Esophagus (tissue), 2 donors: ENCODE data around the gene PLA2G3. TPM values are rescaled to one million over a fixed set of nuclear protein-coding genes. Genes with fewer than 3 reads are reported as not detected.

Experiments used
- H3K27ac ChIP-seq, 2 donors: one replicate each; pipeline ENCODE4 v1.5.1; 2013; ENCODE audit warnings: low read depth in 2 of 2, mild to moderate bottlenecking in 2 of 2, inconsistent platforms in 1 of 2, low read length in 1 of 2, moderate library complexity in 1 of 2
- H3K27me3 ChIP-seq, 2 donors: one replicate each; pipeline ENCODE4 v1.6.1; 2013; ENCODE audit warnings: low read length in 2 of 2, control low read depth in 1 of 2, mild to moderate bottlenecking in 1 of 2; ENCODE audit not compliant: insufficient read depth in 2 of 2, control insufficient read depth in 1 of 2
- H3K36me3 ChIP-seq, 2 donors: one replicate each; pipeline ENCODE4 v1.6.1; 2013; ENCODE audit warnings: low read length in 1 of 2; ENCODE audit not compliant: control insufficient read depth in 2 of 2, insufficient read depth in 2 of 2
- H3K4me1 ChIP-seq, 2 donors: one replicate each; pipeline ENCODE4 v1.6.1; 2013; ENCODE audit warnings: low read length in 1 of 2; ENCODE audit not compliant: control insufficient read depth in 2 of 2, insufficient read depth in 2 of 2
- H3K4me3 ChIP-seq, 2 donors: one replicate each; pipeline ENCODE4 v1.5.1; 2013; ENCODE audit warnings: low read length in 2 of 2, mild to moderate bottlenecking in 2 of 2, low read depth in 1 of 2, moderate library complexity in 1 of 2
- H3K9me3 ChIP-seq, 2 donors: one replicate each; pipeline ENCODE4 v1.6.1; 2013; ENCODE audit warnings: mild to moderate bottlenecking in 2 of 2, low read depth in 1 of 2, low read length in 1 of 2, moderate library complexity in 1 of 2; ENCODE audit not compliant: control insufficient read depth in 2 of 2, insufficient read depth in 1 of 2
- WGBS, 2 donors: extraction: QIAGEN DNeasy Blood & Tissue Kit; methylation state at CpG; one replicate each; pipeline ENCODE4 v1.1.7; 2013; 5-methylcytosine and 5-hydroxymethylcytosine counted together
- polyA plus RNA-seq, 2 donors: library from polyadenylated mRNA; stranded (reverse); fragments of 200-250 nt; gene quantifications; one replicate each; pipeline ENCODE4 v1.2.3, GENCODE V29; 2013
- donor health status: healthy with polysubstance abuse.
- donor health status: Bipolar disorder and iron deficiency.

Gene PLA2G3
- polyA plus RNA-seq, 2 donors, result 5.3 to 13.1 TPM

DNA sequence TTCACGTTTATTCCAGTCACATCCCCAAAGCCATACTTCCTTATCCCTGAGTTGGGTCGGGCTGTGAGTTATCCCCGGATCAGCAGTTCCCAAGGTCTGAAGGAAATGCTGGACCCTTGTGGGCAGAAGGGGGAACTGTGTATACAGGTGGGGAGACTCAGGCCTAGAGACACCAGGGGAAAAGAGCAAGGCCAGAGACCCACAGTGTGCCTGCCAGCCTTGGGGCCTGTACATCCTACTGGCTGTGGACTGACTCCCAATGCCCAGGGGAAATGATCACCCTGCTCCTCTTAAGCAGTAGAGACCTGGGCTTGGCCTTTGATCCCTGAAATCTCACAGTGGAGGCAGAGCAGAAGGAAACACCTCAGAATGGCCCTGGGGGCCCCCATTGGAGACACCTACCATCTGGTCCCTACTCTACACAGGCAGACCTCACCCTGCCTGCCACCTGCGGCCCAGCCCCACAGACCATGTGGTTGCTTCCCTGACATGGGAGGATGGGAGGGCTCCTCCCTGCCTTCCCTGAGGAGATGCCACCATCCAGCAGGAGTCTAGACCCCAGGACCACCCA, 34.2 kb downstream of the PLA2G3 start:
- peaks cover 0 to 8% of the 10 kb centered on the region in 2 donors for H3K4me1 ChIP-seq
- H3K4me3 ChIP-seq, result peak overlapping the region; percentile 28 to 61
- no peaks in the 10 kb centered on the region for H3K9me3 ChIP-seq
- H3K27me3 ChIP-seq, result no peaks in the 10 kb centered on the region
- peak overlapping the region; percentile 84 to 87 for H3K27ac ChIP-seq
- peaks cover 0 to 6% of the 10 kb centered on the region in 2 donors for H3K36me3 ChIP-seq
- WGBS, 2 donors, result 47 to 55% methylated on average over 4 of the region's 4 CpGs

- H3K9me3 ChIP-seq, result no peaks in the 10 kb centered on the region
- H3K27ac ChIP-seq, result peak overlapping the region; percentile 84 to 87
- no peaks in the 10 kb centered on the region for H3K27me3 ChIP-seq
- WGBS, 2 donors, result 73 to 75% methylated on average over 11 of the region's 11 CpGs
- peaks cover 0 to 8% of the 10 kb centered on the region in 2 donors for H3K4me1 ChIP-seq
- peaks cover 0 to 6% of the 10 kb centered on the region in 2 donors for H3K36me3 ChIP-seq
- H3K4me3 ChIP-seq, result peak overlapping the region; percentile 7 to 28
Observed at GRCh38 chr22:31105282-31105929, 34.9 kb downstream of the PLA2G3 start.

DNA sequence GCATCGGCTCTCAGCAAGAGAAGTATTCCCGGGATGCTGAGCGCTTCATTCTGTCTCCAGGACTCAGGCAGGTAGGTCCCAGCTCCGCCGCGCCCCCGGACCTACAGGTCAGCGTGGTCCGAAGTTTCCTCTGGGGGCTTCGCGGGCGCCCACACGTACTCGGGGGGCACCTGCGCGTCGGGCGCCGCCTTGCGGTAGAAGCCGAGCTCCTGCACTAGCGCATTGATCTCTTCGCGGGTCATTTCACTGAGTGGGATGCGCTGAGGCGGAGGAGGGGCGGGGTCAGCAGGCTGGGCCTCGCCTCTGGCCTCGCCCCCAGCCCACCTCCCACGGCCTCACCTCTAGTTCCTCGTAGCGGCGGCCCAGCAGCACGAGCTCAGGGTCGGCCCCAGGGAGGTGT, 35.4 kb downstream of the PLA2G3 start:
- Histone ChIP-seq H3K4me1 (peaks cover 0 to 8% of the 10 kb centered on the region in 2 donors), H3K27me3 (no peaks in the 10 kb centered on the region), H3K27ac (peak overlapping the region; percentile 48 to 79), H3K4me3 (no peak overlapping the region), H3K36me3 (peaks cover 0 to 6% of the 10 kb centered on the region in 2 donors), H3K9me3 (no peaks in the 10 kb centered on the region)
- 58% methylated on average over 35 of the region's 35 CpGs for WGBS, 2 donors

DNA sequence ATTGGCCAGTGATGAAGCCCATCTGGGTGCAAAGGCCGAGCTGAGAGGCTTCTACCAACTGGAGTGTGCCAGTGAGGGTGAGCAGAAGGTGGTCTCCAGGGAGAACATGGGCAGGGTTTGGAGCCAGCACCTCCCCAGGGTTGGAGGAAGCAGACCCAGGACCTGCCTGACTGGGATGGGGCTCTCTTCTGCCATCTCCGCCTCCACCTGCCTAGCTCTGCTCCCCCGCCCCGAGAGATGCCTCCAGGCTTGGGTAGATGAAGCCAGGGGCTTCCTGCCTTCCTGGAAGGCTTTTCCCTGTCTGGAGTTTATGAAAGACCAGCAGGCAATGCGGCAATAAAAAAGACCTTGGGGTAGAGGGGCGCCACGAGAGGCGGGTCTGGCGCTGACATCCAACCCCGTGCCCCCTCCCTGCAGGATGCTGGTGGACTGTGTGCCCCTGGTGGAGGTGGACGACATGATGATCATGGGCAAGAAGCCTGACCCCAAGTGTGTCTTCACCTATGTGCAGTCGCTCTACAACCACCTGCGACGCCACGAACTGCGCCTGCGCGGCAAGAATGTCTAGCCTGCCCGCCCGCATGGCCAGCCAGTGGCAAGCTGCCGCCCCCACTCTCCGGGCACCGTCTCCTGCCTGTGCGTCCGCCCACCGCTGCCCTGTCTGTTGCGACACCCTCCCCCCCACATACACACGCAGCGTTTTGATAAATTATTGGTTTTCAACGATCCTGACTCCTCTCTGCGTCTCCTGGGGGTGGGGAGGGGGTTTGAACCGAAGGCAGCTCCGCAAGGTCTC, 36.2 kb downstream of the PLA2G3 start:
- Histone ChIP-seq H3K27ac (peak overlapping the region; percentile 72 to 79), H3K9me3 (no peaks in the 10 kb centered on the region), H3K27me3 (no peaks in the 10 kb centered on the region), H3K36me3 (peaks cover 0 to 11% of the 10 kb centered on the region in 2 donors), H3K4me1 (peaks cover 0 to 8% of the 10 kb centered on the region in 2 donors), H3K4me3 (no peak overlapping the region)
- 66 to 72% methylated on average over 33 of the region's 33 CpGs for WGBS, 2 donors

DNA sequence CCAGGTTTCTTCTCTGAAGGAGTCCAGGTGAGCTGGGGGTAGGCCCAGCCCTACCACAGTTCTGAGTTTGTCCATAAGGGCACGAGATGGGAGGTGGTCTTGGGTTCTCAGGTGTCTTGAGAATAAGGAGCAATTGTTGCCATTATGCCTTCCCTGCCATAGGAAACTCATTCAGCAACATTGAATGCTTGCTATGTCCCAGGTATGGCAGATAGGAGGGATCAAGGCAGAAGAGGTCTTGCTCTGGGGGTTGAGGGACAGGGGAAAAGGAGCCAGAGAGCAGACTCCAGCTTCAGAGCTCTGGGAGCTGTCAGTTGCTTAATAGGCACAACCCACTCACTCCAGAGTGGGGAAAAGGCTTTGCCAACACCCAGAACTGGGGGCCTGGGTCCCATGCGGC, 37.2 kb downstream of the PLA2G3 start:
- Histone ChIP-seq H3K4me3 (no peak overlapping the region), H3K27ac (peak overlapping the region; percentile 72 to 79), H3K36me3 (peaks cover 0 to 13% of the 10 kb centered on the region in 2 donors), H3K9me3 (no peaks in the 10 kb centered on the region), H3K4me1 (peaks cover 3 to 8% of the 10 kb centered on the region in 2 donors), H3K27me3 (no peaks in the 10 kb centered on the region)
- WGBS, 2 donors, result 76 to 80% methylated on average over 2 of the region's 2 CpGs

- H3K36me3 ChIP-seq, result peaks cover 0 to 17% of the 10 kb centered on the region in 2 donors
Observed at GRCh38 chr22:31102441-31103081, 37.7 kb downstream of the PLA2G3 start.

DNA sequence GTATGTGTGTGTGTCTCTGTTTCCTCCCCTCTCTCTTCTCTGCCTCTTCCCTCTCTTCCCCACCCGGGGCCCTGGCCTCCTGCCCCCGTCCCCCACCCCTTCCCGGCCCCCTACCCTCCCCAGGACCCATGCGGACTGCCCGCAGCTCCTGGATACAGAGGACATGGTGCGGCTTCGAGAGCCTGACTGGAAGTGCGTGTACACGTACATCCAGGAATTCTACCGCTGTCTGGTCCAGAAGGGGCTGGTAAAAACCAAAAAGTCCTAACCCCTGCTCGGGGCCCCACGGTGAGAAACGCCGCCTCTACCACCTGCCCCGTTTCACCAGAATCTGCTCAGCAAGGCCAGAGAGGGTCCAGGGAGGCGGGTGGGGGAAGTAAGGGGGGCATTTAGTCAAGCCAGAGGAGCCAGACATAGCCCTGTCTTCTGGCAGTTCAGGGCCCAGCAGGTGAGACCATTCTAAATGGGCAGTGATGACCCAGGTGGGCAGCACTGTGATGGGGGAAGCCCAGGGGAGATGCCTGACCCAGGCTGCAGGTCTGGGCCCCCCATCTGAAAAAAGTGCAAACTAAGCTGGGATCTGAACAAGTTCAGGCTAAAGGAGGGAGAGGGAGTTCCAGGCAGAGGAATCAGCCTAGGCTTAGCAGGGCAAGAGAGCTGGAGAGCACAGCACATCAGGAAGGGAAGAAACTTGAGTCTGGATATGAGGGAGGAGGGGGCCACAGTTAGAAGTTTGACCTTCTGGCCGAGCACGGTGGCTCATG, 39.4 kb downstream of the PLA2G3 start:
- Histone ChIP-seq H3K27ac (peak overlapping the region; percentile 29 to 65), H3K4me1 (peaks cover 3 to 9% of the 10 kb centered on the region in 2 donors), H3K27me3 (no peaks in the 10 kb centered on the region), H3K4me3 (no peak overlapping the region), H3K9me3 (no peaks in the 10 kb centered on the region), H3K36me3 (peaks cover 0 to 25% of the 10 kb centered on the region in 2 donors)
- WGBS, 2 donors, result 93 to 94% methylated on average over 17 to 18 of the region's 18 CpGs

More at GRCh38 chr22:31102441-31103081, 37.7 kb downstream of the PLA2G3 start:
- Histone ChIP-seq H3K4me3 (no peak overlapping the region), H3K27me3 (no peaks in the 10 kb centered on the region), H3K9me3 (no peaks in the 10 kb centered on the region), H3K27ac (peak overlapping the region; percentile 85), H3K4me1 (peaks cover 3 to 8% of the 10 kb centered on the region in 2 donors)
- 58 to 62% methylated on average over 8 of the region's 8 CpGs for WGBS, 2 donors

DNA sequence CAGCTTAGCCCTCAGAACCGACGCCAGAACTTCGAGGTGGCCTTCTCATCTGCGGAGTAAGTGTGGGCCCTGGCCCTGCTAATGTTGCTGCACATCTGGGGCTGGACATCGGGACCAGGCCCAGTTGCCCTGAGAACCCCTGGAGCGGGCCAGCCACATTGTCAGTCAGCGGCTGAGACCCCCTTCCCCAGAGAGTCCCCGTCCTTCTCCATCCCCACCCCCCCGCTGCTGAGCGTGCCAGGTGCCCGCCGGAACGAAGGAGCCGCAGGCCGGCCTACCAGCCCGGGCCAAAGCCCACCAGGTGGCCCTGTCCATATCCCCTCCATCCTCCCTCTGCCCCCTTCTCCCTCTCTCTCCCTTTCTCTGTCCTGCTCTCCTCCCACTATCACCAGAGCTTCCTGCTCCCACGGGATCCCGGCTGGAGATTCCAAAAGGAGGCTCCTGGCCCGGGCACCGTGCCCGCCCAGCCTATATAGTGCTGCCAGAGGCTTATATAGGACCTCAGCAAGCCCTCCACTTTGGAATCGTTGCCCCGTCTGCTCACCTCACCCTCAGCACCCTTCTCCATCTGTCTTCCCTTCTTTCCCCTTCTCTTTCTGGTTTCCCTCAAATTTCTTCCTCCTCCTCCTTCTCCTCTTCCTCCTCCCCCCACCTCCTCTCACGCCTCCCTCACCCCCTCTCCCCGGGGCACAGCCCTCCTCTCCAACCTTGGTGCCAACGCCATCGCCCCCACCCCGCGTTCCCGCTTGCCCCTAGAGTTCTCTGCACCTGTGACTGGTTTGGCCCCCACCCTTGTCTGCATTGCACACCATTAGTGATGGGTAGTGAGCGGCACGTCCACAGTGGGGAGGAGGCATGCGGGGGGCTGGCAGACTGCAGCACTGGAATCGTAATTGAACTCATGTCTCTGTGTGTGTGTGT, 40.2 kb downstream of the PLA2G3 start:
- Histone ChIP-seq H3K9me3 (no peaks in the 10 kb centered on the region), H3K27me3 (no peaks in the 10 kb centered on the region), H3K4me1 (peaks cover 3 to 9% of the 10 kb centered on the region in 2 donors), H3K27ac (peak overlapping the region; percentile 51 to 62), H3K36me3 (peaks cover 0 to 28% of the 10 kb centered on the region in 2 donors), H3K4me3 (no peak overlapping the region)
- WGBS, 2 donors, result 90 to 91% methylated on average over 30 to 34 of the region's 34 CpGs
